ENCODE measurements around the gene BCL7C. TPM values are rescaled to one million over a fixed set of nuclear protein-coding genes. Genes with fewer than 3 reads are reported as not detected.

BCL7C gene
- total and polyA plus RNA-seq, 10 of the 15 experiments (the other 5 are each of a cell fraction or from before 2014, with no cell fraction given) = 1.1 to 30.5 (median 13.7) TPM

GRCh38 chr16:30927789-30928378 lies 34.0 kb upstream of the BCL7C start:
- Histone ChIP-seq H3K9me3 (replicated peaks; ENCODE audit: control insufficient read depth, insufficient read depth, low read length) (no peaks in the 10 kb centered on the region), H4K20me1 (ENCODE audit: control insufficient read depth, insufficient read depth) (no peaks in the 10 kb centered on the region), H2AFZ (ENCODE audit: control insufficient read depth, low read depth, low read length) (0 out of 2 replicates have a peak overlapping the region, but pooled peaks have one; percentile 1), H3K4me3 (no peak overlapping the region), H3K27ac (ENCODE audit: control insufficient read depth, insufficient read depth) (no peak overlapping the region), H3K79me2 (ENCODE audit: control insufficient read depth, insufficient read depth, low read length) (peaks cover 5% of the 10 kb centered on the region), H3K4me2 (ENCODE audit: control insufficient read depth, insufficient read depth) (no peak overlapping the region), H3K9ac (ENCODE audit: control insufficient read depth, insufficient read depth, low read length) (no peak overlapping the region), H3K27me3 (replicated peaks in 1 of 2; ENCODE audit: control insufficient read depth in 2 of 2, insufficient read depth in 2 of 2, low read length in 1 of 2) (no peaks in the 10 kb centered on the region), H3K36me3 (ENCODE audit: control insufficient read depth in 2 of 2, insufficient read depth in 2 of 2, low read length in 1 of 2) (peaks cover 0 to 13% of the 10 kb centered on the region in 2 experiments), H3K4me1 (ENCODE audit: control insufficient read depth, insufficient read depth, low read length) (0 out of 2 replicates have a peak, but pooled peaks cover 4% of the 10 kb centered on the region)
- SMC1A ChIA-PET (ENCODE audit: uncharacterized antibody, unreplicated experiment) = no interaction called here
- peak; percentile 78 for ATAC-seq
- intact Hi-C loops (cut with micrococcal nuclease; ENCODE audit: unreplicated experiment) = loop anchor here (10.0 kb wide), 2 partner anchors 233 to 273 kb away; partner anchors contain the start of genes FBRS, PRR14 and SRCAP
- peak; percentile 88 for FAIRE-seq
- RAD21 ChIA-PET (ENCODE audit: unreplicated experiment) = interaction anchor here (0.9 to 2.2 kb wide), 3 partner anchors 14 to 84 kb away, joined by 3 to 11 read pairs (median 3); no protein-coding TSS in a partner anchor
- POLR2A ChIA-PET = interaction anchor here (0.6 to 0.7 kb wide), 3 partner anchors 30 to 46 kb away, joined by 3 to 5 read pairs (median 3); partner anchors contain the start of gene SETD1A
- WGBS (ENCODE audit: insufficient coverage, insufficient replicate concordance, low lambda C conversion rate, missing lambda C conversion rate) = 63% methylated on average over 15 of the region's 15 CpGs
- CTCF ChIA-PET = interaction anchor here (0.8 to 5.2 kb wide), 4 partner anchors 11 to 524 kb away, joined by 3 to 26 read pairs (median 4); no protein-coding TSS in a partner anchor
- in situ Hi-C loops (cut with MboI) = no loop called here
- peak; percentile 35 for DNase-seq (ENCODE audit: low read depth, low spot score)
- BruUV-seq (replicated peaks) = no TSS peak
- no peak for TF ChIP-seq GABPA (IDR thresholded peaks at IDR 0.05; ENCODE audit: low read depth)
- TF ChIP-seq ZNF622 (IDR thresholded peaks at IDR 0.05) = no peak
- no peak for TF ChIP-seq PAX5 (IDR thresholded peaks at IDR 0.05; ENCODE audit: borderline replicate concordance, low read depth, low read length)
- 0 out of 2 replicates have a peak, but pooled peaks have one; percentile 26 for TF ChIP-seq NBN (IDR thresholded peaks at IDR 0.05)
- peak; percentile 68 for TF ChIP-seq NRF1 (conservative IDR thresholded peaks at IDR 0.05; ENCODE audit: low read depth, low read length)
- no peak for TF ChIP-seq SKIL (IDR thresholded peaks at IDR 0.05; ENCODE audit: low read depth, poor library complexity, severe bottlenecking)
- TF ChIP-seq CREM (IDR thresholded peaks at IDR 0.05; ENCODE audit: low read depth) = peak; percentile 32; the same call in 1 of the 2 replicates
- TF ChIP-seq HCFC1 (IDR thresholded peaks at IDR 0.05; ENCODE audit: low read length) = peak; percentile 76
- 0 out of 2 replicates have a peak, but pooled peaks have one; percentile 35 for TF ChIP-seq YY1 (IDR thresholded peaks at IDR 0.05; ENCODE audit: low read depth, low read length)
- no peak for TF ChIP-seq SUZ12 (IDR thresholded peaks at IDR 0.05; ENCODE audit: unreplicated experiment)
- TF ChIP-seq CUX1 (IDR thresholded peaks at IDR 0.05; ENCODE audit: insufficient replicate concordance, low read depth, low read length) = no peak
- TF ChIP-seq SMAD5 (IDR thresholded peaks at IDR 0.05; ENCODE audit: low read depth) = no peak
- TF ChIP-seq ZNF207 (IDR thresholded peaks at IDR 0.05; ENCODE audit: borderline replicate concordance) = no peak
- no peak for TF ChIP-seq TBL1XR1 (IDR thresholded peaks at IDR 0.05; ENCODE audit: low read depth, low read length)
- TF ChIP-seq BMI1 (IDR thresholded peaks at IDR 0.05; ENCODE audit: borderline replicate concordance) = no peak

Data from GM12878 (cell line).